Tibial nerve (tissue), 4 donors: Measurements from ENCODE around the gene CARD11. TPM values are rescaled to one million over a fixed set of nuclear protein-coding genes. Genes with fewer than 3 reads are reported as not detected.
A peak's percentile ranks its signal among the peaks of the same experiment; 100 is the strongest.
"Not testable (repeated sequence)": the region's sequence is repeated elsewhere in the genome, so short reads cannot be mapped to it uniquely, and the experiment has no call there.

ENCODE experiments used
- DNase-seq, 2 donors: peaks; one replicate each; pipeline ENCODE4 v3.0.0-alpha.2; 2019; ENCODE audit warnings: low spot score in 2 of 2
- H3K27ac ChIP-seq, 4 donors: fragments of 200-600 bp; sonication (generic) in 3 of 4; one replicate each; pipeline ENCODE4 v1.5.1; 2017 to 2019; ENCODE audit warnings: mild to moderate bottlenecking in 1 of 4
- H3K27me3 ChIP-seq, 2 donors: fragments of 200-600 bp; sonication (generic) in 1 of 2; one replicate each; pipeline versions ENCODE4 v1.5.1 to v1.6.0; 2017 to 2019
- H3K36me3 ChIP-seq, 3 donors: fragments of 200-600 bp; sonication (generic); one replicate each; pipeline ENCODE4 v1.5.1; 2018 to 2019
- H3K4me1 ChIP-seq, 4 donors: fragments of 200-600 bp; sonication (generic) in 3 of 4; one replicate each; pipeline ENCODE4 v1.5.1; 2017 to 2019
- H3K4me3 ChIP-seq, 4 donors: fragments of 200-600 bp; sonication (generic) in 3 of 4; one replicate each; pipeline ENCODE4 v1.5.1; 2017 to 2019; ENCODE audit warnings: mild to moderate bottlenecking in 1 of 4, moderate library complexity in 1 of 4
- H3K9me3 ChIP-seq, 4 donors: fragments of 200-600 bp; sonication (generic) in 3 of 4; one replicate each; pipeline ENCODE4 v1.5.1; 2017 to 2019
- EP300 ChIP-seq, 2 donors: sonication (generic); formaldehyde crosslinking; IDR thresholded peaks; one replicate each; pipeline ENCODE4 v1.6.1; 2017; ENCODE audit warnings: antibody characterized with exemption in 2 of 2, mild to moderate bottlenecking in 1 of 2
- POLR2A ChIP-seq, 2 donors: fragments of 450-650 bp; IDR thresholded peaks; one replicate each; pipeline ENCODE4 v1.6.1; 2017; ENCODE audit warnings: antibody characterized with exemption in 2 of 2, mild to moderate bottlenecking in 2 of 2, moderate library complexity in 2 of 2
- WGBS, 2 donors: methylation state at CpG; one replicate each; pipeline ENCODE4 v1.1.5; 2018; 5-methylcytosine and 5-hydroxymethylcytosine counted together
- total RNA-seq, 4 donors: library from RNA; depleted of rRNA; stranded (reverse); fragments of >200 nt; gene quantifications; one replicate each; pipeline ENCODE4 v1.1.0, GENCODE V29; 2016
- TF ChIP-seq, protein P1 (sequence below), 5 experiments: fragments of 200-600 bp in 3 of 5; fragments of 450-650 bp in 2 of 5; sonication (generic) in 3 of 5; IDR thresholded peaks; one replicate each; pipeline ENCODE4 v1.5.1; 2016 to 2019; ENCODE audit warnings: antibody characterized with exemption in 5 of 5, mild to moderate bottlenecking in 3 of 5, moderate library complexity in 2 of 5

The CARD11 gene
- total RNA-seq, 4 donors from 2014 or later, result 2.0 to 4.8 (median 3.1) TPM

DNA sequence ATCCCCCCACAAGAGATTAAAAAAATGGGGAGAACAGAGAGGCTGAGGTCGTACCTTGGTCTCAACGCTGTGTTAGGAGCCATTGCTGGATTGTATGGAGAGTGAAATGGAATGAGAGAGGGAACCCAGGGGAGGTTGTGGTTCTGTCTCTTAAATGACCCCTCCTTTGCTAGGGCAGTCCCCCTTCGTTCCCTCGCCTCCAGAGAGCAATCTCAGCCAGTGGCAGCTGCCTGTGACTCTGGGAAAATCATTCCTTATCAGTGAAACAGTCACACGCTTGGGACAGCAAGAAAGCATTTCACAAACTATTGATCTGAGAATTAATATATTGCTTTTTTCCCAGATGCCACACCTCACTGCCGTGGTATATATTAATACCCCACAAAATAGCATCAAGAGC is 12.0 kb upstream of the CARD11 start:
- 60 to 63% methylated on average over 6 of the region's 6 CpGs for WGBS, 2 donors
- Histone ChIP-seq H3K4me1 (no peaks in the 10 kb centered on the region), H3K9me3 (peaks cover 0 to 31% (median 0%) of the 10 kb centered on the region in 4 donors), H3K27me3 (no peaks in the 10 kb centered on the region), H3K36me3 (no peaks in the 10 kb centered on the region), H3K4me3 (no peak overlapping the region), H3K27ac (no peak overlapping the region)
- TF ChIP-seq EP300 (IDR thresholded peaks at IDR 0.05) (no peak), POLR2A (IDR thresholded peaks at IDR 0.05) (no peak)
- TF ChIP-seq, protein P1, sequence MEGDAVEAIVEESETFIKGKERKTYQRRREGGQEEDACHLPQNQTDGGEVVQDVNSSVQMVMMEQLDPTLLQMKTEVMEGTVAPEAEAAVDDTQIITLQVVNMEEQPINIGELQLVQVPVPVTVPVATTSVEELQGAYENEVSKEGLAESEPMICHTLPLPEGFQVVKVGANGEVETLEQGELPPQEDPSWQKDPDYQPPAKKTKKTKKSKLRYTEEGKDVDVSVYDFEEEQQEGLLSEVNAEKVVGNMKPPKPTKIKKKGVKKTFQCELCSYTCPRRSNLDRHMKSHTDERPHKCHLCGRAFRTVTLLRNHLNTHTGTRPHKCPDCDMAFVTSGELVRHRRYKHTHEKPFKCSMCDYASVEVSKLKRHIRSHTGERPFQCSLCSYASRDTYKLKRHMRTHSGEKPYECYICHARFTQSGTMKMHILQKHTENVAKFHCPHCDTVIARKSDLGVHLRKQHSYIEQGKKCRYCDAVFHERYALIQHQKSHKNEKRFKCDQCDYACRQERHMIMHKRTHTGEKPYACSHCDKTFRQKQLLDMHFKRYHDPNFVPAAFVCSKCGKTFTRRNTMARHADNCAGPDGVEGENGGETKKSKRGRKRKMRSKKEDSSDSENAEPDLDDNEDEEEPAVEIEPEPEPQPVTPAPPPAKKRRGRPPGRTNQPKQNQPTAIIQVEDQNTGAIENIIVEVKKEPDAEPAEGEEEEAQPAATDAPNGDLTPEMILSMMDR (IDR thresholded peaks at IDR 0.05), result no peak
- no peak for DNase-seq

DNA sequence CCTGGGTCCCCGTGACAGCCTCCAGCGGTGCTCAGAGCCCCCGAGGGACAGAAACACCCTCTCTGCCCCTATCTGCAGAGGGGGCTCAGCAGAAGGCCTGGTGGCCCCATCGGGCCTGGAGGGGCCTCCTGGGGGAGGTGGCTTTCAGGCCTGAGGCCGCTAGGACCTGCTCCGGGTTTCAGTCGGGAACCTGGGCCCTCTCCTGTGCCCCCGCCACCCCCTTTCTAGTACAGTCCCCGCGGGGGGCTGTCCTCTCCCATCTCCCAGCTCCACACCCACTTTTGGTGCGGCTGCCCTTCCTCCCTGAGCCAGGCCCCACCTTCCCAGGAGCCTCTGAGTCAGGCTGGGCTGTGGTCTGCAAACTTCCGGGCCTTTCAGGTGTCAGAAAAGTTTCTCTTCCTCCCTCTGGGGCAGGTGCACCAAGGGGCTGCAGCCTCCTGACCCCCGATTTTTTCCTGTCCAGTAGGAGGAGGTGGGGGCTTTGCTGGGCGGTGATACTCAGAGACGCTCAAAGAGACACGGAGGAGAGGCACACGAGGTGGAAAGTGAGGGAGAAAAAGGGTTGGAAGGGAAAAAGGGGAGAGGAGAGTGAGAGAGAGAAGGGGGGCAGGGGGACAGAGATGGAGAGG is 692 bp downstream of the CARD11 start:
- H3K27me3 ChIP-seq, result peaks cover 0 to 10% of the 10 kb centered on the region in 2 donors
- no peak for DNase-seq
- no peaks in the 10 kb centered on the region for H3K4me1 ChIP-seq
- TF ChIP-seq EP300 (IDR thresholded peaks at IDR 0.05), result no peak
- no peak for TF ChIP-seq POLR2A (IDR thresholded peaks at IDR 0.05)
- TF ChIP-seq, protein P1 (IDR thresholded peaks at IDR 0.05), result no peak
- H3K36me3 ChIP-seq, result no peaks in the 10 kb centered on the region
- H3K27ac ChIP-seq, result peak overlapping the region in 1 of 4 donors; percentile 82
- peaks cover 0 to 3% (median 0%) of the 10 kb centered on the region in 4 donors for H3K9me3 ChIP-seq
- WGBS, 2 donors, result 31 to 35% methylated on average over 15 to 16 of the region's 17 CpGs
- H3K4me3 ChIP-seq, result peak overlapping the region in 2 of 4 donors; percentile 39 to 55

DNA sequence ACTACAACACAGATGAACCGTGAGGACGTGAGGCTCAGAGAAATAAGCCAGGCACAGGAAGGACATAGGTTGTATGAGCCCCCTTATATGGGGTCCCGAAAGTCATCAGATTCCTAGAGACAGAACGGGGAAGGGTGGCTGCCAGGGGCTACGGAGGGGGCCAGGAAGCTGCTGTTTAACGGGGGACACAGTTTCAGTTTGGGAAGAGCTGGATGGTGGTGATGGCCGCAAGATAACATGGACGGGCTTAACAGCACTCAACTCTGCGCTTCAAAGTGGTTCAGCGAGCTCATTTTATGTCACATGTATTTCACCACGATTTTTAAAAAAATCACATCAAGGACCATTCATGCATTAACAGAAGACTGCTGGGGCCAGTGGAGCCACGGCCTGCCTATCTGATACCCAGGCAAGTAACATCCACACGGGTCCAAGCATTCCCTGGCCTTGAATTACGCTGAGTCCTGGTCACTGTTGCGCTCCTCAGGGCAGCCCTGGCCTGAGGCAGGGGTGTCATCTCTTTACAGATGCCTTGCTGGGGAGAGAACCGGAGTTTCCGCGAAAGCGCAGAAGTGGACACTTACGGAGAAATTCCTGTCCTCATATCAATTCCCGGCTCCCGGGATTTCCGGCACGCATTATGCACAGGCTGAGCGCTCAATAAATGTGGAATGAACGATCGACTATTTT is 1.5 kb downstream of the CARD11 start:
- WGBS, 2 donors, result 86 to 88% methylated on average over 27 of the region's 27 CpGs

DNA sequence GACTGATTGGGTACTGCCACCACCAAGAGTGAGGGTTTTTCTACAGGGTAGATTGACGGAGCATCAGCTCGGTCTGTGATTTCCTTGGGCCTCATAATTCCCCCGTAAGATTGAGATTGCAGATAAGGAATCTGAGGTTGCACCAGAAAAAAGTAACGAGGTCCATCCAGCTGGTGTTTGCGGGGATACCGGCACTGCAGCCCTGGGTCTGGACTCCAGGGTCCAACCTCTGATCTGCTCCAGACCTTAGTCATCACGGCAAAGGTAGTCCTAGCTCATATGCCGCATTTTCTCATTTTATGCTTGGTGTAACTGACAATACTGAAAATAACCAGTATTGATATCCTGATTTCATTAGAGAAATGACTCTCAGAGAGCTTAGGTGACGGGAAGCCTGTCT is 3.9 kb downstream of the CARD11 start:
- Histone ChIP-seq H3K27me3 (peaks cover 0 to 10% of the 10 kb centered on the region in 2 donors), H3K27ac (no peak overlapping the region), H3K9me3 (peaks cover 0 to 11% (median 0%) of the 10 kb centered on the region in 4 donors), H3K4me1 (no peaks in the 10 kb centered on the region), H3K4me3 (no peak overlapping the region), H3K36me3 (no peaks in the 10 kb centered on the region)
- WGBS, 2 donors, result 86 to 93% methylated on average over 9 of the region's 9 CpGs
- no peak for DNase-seq
- TF ChIP-seq POLR2A (IDR thresholded peaks at IDR 0.05), result no peak
- TF ChIP-seq, protein P1 (IDR thresholded peaks at IDR 0.05), result no peak
- TF ChIP-seq EP300 (IDR thresholded peaks at IDR 0.05), result no peak

More for the DNA sequence above, 1.5 kb downstream of the CARD11 start:
- Histone ChIP-seq H3K36me3 (no peaks in the 10 kb centered on the region), H3K27me3 (peaks cover 0 to 10% of the 10 kb centered on the region in 2 donors), H3K27ac (no peak overlapping the region), H3K9me3 (peaks cover 0 to 3% (median 0%) of the 10 kb centered on the region in 4 donors), H3K4me1 (no peaks in the 10 kb centered on the region), H3K4me3 (peak overlapping the region in 1 of 4 donors; percentile 55)
- TF ChIP-seq EP300 (IDR thresholded peaks at IDR 0.05) (no peak), POLR2A (IDR thresholded peaks at IDR 0.05) (no peak)
- TF ChIP-seq, protein P1 (IDR thresholded peaks at IDR 0.05), result no peak
- no peak for DNase-seq

DNA sequence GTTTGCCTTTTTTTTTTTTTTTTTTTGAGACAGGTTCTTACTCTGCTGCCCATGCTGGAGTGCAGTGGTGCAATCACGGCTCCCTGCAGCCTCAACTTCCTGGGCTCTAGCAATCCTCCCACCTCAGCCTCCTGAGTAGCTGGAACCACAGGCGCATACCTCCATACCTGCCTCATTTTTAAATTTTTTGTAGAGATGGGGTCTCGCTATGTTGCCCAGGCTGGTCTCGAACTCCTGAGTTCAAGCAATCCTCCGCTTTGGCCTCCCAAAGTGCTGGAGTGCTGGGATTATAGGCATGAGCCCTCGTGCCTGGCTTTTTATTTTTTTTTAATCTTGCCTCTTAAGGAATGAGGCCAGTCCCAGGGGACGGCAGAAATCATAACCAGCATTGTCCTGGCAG is 5.7 kb downstream of the CARD11 start:
- not testable (repeated sequence) for H3K4me1 ChIP-seq, H3K36me3 ChIP-seq, H3K27ac ChIP-seq, H3K4me3 ChIP-seq, H3K27me3 ChIP-seq, DNase-seq
- WGBS, 2 donors, result 86 to 90% methylated on average over 7 of the region's 7 CpGs
- H3K9me3 ChIP-seq, result peaks cover 0 to 14% (median 0%) of the 10 kb centered on the region in 4 donors
